ENCODE measurements around the gene PRDM16.

- TF ChIP-seq CTCF (IDR thresholded peaks at IDR 0.05): no peak
- no peak for TF ChIP-seq POLR2AphosphoS5 (IDR thresholded peaks at IDR 0.05; ENCODE audit: low read depth, low read length)
- TF ChIP-seq REST (IDR thresholded peaks at IDR 0.05; ENCODE audit: insufficient read depth in 1 of 2, low read depth in 2 of 2, low read length in 1 of 2): no peak
These were observed 142.8 kb downstream of the PRDM16 start for GRCh38 chr1:3211582-3212375.
